PFSK-1 (cell line): Measurements from ENCODE around the gene AP1B1.

ENCODE experiments used
- FOXP2 ChIP-seq: optimal IDR thresholded peaks from 2 replicates; pipeline ENCODE3; 2011; ENCODE audit warnings: borderline replicate concordance, control low read depth, inconsistent platforms; ENCODE audit not compliant: insufficient read depth; ENCODE audit errors: extremely low read length, extremely low read depth
- POLR2AphosphoS5 ChIP-seq: IDR thresholded peaks from 2 replicates; pipeline ENCODE4 v1.6.1; 2012; ENCODE audit warnings: low read depth, mild to moderate bottlenecking, control low read depth, low read length, moderate library complexity
- REST ChIP-seq, 2 experiments: IDR thresholded peaks; 2 replicates each; pipeline versions ENCODE4 v1.6.1 to v1.8.0; 2011 to 2012; ENCODE audit warnings: low read depth in 2 of 2, low read length in 2 of 2, control low read depth in 1 of 2, inconsistent platforms in 1 of 2, mild to moderate bottlenecking in 1 of 2, moderate library complexity in 1 of 2; ENCODE audit not compliant: insufficient read depth in 1 of 2
- SIN3A ChIP-seq: IDR thresholded peaks from 2 replicates; pipeline ENCODE4 v1.6.1; 2012; ENCODE audit warnings: mild to moderate bottlenecking, low read length, moderate library complexity, borderline replicate concordance; ENCODE audit not compliant: insufficient read depth
- TAF1 ChIP-seq: IDR thresholded peaks from 2 replicates; pipeline ENCODE4 v1.6.1; 2012; ENCODE audit warnings: low read length, control low read depth, borderline replicate concordance; ENCODE audit not compliant: insufficient read depth

Gene AP1B1

GRCh38 chr22:29341056-29341848, 47.1 kb downstream of the AP1B1 start:
- TF ChIP-seq SIN3A (no peak), REST (IDR thresholded peaks at IDR 0.05; ENCODE audit: insufficient read depth in 1 of 2, low read depth in 2 of 2, low read length in 2 of 2) (no peak), POLR2AphosphoS5 (no peak), TAF1 (no peak), FOXP2 (no peak)

DNA sequence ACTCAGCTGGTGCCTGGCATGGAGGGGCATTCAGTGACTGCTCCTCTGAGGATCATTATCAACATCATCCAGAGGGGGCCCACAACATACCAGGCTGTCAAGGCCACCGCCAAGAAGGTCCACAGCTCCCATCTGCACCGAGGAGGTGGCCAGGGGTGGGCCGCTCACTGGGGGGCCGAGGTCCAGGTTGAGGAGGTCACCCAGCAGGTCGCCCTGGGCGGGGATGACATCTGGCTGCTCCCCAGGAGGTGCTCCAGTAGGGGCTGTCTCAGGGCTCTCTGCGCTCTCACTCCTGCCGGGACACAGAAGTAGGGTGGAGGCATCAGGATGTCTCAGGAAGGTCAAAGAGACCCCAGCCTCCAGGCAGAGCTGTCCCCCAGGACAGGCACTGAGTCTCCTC, 47.8 kb downstream of the AP1B1 start:
- TF ChIP-seq TAF1 = no peak
- TF ChIP-seq POLR2AphosphoS5 = no peak
- no peak for TF ChIP-seq SIN3A
- no peak for TF ChIP-seq FOXP2
- no peak for TF ChIP-seq REST (IDR thresholded peaks at IDR 0.05; ENCODE audit: insufficient read depth in 1 of 2, low read depth in 2 of 2, low read length in 2 of 2)

GRCh38 chr22:29339381-29340235, 48.8 kb downstream of the AP1B1 start:
- no peak for TF ChIP-seq SIN3A
- TF ChIP-seq REST (IDR thresholded peaks at IDR 0.05; ENCODE audit: insufficient read depth in 1 of 2, low read depth in 2 of 2, low read length in 2 of 2) = no peak
- TF ChIP-seq POLR2AphosphoS5 = no peak
- no peak for TF ChIP-seq TAF1
- no peak for TF ChIP-seq FOXP2

- no peak for TF ChIP-seq FOXP2
- TF ChIP-seq REST (IDR thresholded peaks at IDR 0.05; ENCODE audit: insufficient read depth in 1 of 2, low read depth in 2 of 2, low read length in 2 of 2) = no peak
- TF ChIP-seq POLR2AphosphoS5 = no peak
- no peak for TF ChIP-seq TAF1
- TF ChIP-seq SIN3A = no peak
These were observed 50.0 kb downstream of the AP1B1 start for GRCh38 chr22:29338398-29338797.
